Left kidney (tissue), 2 donors: Measurements from ENCODE around the gene ACVR2B. TPM values are rescaled to one million over a fixed set of nuclear protein-coding genes. Genes with fewer than 3 reads are reported as not detected.

Experiments used
- DNase-seq: peaks from one replicate; pipeline ENCODE4 v3.0.0-alpha.2; 2013
- polyA plus RNA-seq: library from polyadenylated mRNA; unstranded; fragments of 120-200 nt; gene quantifications from one replicate; pipeline ENCODE4 v1.2.1, GENCODE V29; 2013; ENCODE audit not compliant: insufficient read length

The ACVR2B gene
- polyA plus RNA-seq, 1 donor = 23.5 TPM

DNA sequence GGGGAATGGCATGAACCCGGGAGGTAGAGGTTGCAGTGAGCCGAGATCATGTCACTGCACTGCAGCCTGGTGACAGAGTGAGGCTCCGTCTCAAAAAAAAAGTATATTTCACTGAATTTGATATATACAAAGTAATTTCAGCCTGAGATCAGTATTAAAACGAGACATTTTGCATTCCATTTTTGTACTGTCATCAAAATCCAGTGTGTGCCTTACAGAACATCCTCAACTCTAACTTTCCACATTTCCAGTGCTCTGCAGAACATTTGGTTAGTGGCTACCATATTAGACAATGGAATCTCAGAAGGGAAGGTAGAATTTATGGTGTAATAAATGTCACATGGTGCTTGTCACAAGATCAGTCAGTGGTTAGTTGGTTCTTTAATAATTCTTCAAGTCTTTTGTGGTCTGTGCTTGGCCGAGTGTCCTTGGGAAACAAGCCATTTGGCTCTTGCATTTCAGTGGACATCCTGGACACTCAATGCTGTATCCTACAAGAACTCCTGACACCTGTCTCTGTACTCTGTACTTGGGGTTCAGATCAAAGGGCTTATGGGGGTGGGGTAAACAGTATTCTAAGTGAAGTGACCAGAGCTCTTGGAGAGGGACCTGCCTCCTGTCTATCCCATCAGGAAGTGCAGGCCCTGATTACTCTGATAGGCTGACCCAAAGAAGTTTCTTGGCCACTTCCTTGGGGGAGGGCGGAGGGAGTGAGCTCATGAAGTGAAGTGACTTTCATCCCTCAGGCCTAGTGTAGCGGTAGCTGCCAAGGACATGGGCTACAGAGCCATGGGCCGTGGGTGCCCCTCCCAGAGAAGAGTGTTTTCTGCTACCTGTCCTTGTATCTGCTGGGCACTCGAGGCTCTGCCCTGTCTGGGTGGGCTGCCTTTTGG lies 3.7 kb downstream of the ACVR2B start:
- no peak for DNase-seq

DNA sequence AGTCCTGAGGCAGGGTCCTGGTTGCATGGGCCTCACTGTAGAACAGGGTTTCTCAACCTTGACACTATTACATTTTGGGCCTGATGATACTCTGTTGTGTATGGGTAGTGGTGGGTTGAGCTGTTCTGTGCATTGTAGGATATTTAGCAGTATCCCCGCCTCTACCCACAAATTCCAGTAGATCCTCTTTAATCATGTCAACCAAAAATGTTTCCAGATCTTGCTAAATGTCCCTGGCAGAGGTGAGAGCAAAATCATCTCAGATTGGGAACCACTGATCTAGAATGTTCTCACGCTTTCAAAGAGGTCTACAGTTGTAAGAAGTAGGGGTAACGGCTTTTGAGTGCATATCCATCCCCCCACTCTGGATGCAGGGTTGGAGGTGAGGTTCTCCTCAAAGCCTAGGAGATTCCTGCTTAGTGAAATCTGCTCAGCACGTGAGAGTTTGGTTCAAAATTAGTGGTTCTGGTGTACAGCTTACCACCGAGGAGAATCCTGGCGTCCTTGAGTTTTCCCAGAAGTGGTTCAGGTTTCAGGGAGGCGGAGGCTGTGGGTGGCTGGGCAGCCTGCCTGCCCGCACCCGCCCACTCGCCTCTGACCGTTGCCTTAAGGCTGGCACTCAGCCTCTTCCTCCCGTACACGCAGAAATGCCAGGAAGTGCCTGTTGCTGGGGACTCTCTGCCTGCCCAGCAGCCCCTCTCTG lies 5.3 kb downstream of the ACVR2B start:
- peak; percentile 46 for DNase-seq

DNA sequence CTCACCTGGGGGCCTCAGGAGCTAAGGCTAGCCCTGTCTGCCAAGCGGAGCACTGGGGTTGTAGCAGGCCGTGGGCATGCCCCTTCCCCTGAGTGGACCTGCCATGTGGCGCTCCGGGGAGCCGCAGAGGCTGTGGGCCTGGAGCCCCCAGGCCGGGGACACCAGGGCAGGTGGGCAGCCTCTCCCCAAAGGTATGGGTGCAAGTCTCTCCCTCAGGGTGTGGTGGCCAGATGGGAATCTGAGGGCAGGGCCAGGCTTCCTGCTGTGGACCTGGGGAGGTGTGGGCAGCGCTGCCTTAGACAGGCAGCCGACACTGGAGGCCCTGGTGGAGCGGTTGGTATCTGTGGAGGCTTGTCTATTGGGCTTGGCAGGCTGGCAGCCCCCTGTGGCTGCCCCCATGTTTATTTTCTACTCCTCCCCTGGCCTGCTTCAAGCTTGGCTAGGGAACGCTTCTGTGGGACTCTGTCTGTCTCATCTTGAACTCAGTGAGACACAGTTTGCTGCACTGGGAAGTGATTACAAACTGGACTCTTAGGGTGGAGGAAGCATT lies 5.9 kb downstream of the ACVR2B start:
- DNase-seq = no peak

DNA sequence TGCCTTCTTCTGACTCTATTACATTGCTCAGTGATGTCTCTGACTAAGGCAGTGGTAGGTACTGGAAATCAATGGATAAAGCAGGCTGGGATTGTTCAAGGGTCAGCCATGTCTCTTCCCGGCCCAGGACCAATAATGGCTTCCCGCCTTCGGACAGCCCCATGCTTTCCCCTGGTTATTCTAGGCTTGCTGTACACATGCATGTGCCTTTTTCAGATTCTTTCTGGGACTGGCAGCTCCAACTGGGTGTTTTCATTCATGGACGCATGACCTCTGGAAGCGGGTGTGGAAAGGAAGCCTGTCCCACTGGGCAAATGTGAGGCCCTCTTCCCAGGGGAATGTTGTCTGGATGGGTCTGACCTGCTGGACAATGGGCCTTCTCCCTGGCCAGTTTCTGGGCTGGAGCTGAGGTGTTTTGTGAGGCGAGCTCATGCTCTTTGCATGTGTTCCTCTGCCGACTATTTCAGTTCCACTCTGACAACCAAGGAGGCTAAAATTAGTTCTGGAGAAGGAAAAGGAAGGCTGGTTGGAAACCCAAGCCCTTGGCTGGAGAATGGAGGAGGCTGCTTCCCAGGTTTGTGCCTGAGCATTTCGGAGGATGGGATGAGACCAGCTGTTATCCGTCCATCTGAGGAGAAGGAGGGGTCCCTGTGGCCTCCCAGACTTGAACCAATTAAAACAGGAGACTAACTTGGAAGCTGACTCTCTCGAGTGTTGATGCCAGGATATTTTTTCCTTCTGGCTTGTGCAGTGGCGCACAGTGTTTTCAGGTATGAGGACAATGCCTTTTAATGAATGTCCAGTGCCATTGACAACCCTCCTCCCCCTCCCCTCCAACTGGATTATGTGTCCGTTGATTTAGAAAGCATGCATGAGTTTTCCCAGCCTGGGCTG lies 6.9 kb downstream of the ACVR2B start:
- DNase-seq = peak; percentile 45

DNA sequence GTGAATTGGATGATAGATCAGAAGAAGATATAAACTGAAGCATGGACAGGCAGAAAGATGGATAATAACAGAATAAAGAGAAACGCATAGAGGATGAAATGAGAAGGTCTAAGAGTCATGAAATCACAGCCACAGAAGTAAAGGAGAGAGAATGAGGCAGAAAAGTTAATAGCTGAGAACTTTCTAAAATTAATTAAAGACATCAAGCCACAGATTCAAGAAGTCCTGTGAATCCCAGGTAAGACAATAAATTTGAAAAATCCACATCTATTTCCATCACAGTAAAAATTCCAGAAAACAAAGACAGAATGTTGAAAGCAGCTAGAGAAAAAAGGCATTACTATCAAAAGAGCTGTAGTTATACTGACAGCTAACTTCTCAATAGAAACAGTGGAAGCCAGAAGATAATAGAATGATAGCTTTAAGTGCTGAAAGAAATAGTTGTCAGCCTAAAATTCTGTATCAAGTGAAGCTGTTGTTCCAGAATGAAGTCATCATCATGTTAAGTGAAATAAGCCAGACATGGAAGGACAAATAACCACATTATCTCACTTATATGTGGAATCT lies 12.0 kb downstream of the ACVR2B start:
- no peak for DNase-seq

DNA sequence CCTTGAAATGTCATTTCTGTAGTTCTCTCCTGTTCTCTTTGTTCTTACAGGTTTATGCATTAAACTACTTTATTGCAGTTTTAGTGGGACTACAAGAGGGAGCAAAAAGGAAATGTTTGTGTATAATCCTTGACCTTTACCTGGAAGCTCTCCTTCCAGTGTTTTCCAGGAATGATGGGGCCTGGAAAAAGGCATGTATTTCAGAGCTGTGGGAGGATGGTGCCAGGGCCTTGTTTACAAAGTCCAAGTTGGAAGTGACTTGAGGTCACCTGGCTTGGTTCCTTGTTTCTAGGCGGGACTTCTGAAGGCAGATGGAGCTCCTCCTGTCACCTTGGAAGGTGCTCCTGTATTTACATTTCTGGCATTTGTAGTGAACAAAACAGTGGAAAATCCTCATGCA lies 15.1 kb downstream of the ACVR2B start:
- no peak for DNase-seq

DNA sequence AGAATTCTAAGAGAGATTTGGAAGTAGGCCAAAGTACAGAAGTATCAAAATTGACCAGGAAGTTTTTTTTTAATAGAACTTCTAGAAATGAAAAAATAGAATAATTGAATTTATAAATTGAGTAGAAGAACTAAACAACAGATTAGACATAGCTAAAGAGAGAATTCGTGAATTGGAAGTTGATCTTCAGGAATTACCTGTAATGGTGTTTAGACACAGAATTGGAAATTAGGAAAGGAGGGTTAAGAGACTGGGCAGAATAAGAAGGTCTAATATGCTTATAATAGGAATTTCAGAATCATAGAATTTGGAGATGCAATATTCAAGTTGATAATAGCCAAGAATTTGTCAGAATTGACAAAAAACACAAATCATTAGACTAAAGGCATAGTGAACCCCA lies 16.2 kb downstream of the ACVR2B start:
- no peak for DNase-seq

DNA sequence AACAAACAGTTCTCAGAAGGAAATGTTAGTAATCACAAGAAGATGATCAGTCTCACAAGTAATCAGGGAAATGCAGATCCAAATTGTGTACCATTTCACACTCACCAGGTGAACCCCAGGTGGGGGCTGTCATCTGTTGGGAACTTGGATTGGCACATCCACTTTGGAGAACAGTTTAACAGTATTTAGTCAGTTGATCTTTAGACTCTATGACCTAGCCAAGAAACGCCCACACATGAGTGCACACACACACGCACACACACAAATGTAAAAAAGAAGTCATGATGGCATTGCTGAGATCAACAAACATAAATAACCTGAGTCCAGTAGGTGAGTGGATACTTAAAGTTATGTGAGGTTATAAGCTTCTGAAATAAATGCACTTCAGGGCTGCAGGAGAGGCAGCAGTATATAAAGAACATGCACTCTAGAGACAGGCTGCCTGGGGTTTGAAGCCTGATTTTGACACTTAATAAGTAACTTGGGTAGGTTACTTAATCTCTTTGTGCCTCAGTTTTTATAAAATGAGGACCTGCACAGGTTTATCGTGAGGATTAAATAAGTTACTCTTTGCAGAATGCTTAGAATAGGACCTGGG lies 17.7 kb downstream of the ACVR2B start:
- no peak for DNase-seq

DNA sequence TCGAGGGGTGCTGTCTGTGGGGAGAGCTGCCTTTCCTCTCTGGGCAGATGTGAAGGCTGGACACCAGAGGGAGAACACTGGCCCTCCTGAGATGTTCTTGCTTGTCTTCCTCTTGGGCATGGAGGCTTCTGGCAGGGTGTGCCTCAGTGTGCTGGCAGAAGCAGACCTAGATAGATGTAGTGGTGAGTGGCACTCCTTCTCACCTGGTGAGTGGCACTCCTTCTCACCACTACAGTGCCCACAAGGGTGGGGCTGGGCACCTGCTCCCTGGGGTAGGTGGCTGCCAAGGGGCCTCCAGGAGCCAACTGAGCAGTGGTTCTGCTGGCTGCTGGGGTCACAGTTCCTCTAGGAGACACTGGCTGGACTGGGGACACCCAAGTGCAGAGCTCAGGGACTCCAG lies 18.7 kb downstream of the ACVR2B start:
- no peak for DNase-seq

DNA sequence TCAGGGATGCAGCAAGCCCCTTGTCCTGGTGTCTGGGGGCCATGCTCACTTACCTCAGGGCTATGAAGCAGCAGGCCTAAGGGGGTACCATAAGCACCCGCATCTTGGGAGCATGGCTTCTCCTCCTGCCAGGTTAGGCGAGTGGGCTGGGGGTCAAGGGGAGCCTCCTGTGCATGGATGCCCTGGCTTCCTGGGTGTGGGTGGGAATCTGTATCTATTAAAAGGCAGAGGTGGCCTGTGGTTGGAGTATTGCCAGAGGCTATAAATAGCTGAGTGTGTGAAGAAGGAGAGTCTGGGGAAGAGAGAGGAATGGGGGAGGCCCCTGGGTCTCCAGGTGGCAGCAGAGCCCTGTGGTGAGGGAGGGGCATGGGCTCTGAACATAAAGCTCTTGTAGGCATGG lies 19.5 kb downstream of the ACVR2B start:
- DNase-seq = no peak

DNA sequence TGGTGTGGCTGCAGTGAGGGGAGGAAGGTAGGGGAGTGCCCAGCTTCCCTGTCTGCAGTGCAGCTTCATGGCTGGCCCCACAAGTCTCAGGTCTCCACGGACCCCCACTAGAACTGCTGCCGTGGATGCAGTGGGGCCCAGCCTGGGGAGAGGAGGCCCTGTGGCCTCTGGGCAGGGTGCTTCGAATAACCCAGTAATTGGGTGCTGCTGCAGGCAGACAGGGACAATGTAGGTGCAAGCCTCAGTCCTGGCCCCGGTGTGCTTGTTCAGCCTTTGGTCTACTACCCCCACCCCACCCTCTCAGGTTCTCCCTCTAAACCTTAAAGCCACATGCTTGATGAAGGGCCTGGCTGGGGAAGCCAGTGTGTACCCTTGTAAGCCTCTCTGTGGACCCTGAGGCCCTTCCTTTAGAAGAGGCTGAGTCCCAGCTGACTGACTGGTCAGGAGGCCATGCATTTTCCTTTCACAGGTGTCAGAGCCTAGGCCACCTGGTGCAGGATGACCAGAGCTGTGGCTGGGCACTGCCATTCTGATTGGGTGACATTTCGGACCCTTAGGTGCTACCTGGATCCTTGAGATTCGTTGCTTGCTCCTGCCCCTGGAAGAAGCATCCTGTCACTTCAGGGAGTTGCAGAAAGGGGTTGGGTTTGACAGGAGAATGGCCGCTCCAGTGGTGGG lies 21.4 kb downstream of the ACVR2B start:
- no peak for DNase-seq

DNA sequence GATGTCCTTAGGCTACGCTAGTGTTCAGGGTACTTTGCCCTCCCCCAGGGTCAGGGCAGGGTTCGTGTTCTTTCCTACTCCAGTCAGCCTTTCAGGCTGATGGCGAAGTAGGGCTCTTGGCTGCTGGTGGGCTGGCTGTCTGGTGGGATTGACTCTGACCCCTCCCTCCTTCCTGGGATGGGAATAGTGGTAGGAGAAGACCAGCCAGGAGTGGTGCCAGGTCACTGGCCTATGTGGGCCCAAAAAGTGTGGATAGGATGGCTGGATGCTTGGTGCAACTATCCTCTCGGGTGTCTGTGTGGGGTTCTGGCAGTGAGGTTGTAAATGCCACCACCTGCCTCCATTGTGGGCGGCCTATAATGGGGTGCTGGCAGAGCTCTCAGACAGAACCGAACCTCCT lies 22.0 kb downstream of the ACVR2B start:
- no peak for DNase-seq

DNA sequence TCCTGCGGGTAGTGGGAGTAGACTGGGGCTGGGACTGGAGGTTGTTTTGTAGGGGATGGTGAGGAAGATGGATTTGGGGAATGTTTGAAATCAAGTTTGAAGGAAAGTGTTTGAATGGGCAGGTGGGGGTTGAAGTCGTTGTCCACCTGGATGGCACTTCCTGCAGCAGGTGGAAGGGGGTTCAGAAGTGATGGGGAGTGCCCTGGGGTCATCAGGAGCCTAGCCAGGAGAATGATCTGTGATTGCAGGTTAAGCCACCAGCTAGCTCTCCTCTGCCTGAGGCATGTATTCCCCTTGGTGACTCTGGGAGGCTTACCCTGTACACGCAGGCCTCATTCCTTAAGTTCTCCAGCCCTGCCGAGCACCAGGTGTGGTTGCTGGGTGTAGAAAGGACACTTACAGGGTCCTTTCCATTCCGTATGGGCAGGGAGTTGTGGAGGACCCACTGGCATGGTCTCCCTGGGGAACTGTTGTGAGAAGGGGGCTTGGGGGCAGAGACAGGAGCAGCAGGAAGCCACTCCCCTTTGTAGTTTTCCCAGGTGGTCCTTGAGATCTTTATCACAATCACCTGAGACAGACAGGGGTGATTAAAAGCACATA lies 22.6 kb downstream of the ACVR2B start:
- DNase-seq = no peak

DNA sequence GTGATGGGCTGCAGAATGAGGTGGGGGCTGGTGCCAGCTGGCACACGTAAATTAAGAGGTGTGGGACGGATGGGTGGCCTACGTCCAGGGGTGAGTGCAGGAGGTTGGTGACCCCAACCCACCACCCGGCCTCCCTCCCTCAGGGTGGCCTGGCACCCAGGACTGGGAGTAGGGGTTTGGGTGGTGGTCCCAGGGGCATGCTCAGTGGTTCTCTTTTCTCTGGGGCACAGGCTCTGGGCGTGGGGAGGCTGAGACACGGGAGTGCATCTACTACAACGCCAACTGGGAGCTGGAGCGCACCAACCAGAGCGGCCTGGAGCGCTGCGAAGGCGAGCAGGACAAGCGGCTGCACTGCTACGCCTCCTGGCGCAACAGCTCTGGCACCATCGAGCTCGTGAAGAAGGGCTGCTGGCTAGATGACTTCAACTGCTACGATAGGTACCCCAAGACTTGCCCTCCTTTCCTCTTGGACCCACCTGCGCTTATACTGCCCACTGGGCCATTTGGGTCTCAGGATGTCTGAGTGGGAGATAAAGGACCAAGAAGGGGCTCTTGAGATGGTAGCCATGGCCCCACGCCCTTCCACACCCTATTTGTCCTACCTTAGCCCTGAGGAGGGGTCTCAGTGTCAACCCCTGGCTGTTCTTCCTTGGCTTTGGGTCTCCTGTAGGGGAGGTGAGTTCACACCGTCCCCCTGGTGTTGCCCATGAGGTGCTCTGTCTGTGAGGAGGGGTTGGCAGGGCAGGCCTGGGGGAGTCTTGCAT lies 23.5 kb downstream of the ACVR2B start:
- no peak for DNase-seq

DNA sequence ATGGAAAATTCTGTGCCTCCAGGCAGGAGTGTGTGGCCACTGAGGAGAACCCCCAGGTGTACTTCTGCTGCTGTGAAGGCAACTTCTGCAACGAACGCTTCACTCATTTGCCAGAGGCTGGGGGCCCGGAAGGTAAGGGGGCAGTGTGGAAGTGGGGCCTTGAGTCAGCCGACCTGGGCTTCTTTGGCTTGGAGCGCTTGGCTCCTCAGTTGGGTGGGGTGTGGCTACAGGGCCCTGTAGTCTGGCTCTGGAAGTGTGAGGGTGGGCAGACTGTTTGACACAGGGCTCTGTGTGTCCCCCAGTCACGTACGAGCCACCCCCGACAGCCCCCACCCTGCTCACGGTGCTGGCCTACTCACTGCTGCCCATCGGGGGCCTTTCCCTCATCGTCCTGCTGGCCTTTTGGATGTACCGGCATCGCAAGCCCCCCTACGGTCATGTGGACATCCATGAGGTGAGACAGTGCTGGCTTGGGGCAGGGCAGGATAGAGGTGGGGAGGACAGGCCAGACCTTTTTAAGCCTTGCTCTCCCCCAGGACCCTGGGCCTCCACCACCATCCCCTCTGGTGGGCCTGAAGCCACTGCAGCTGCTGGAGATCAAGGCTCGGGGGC lies 24.3 kb downstream of the ACVR2B start:
- no peak for DNase-seq

DNA sequence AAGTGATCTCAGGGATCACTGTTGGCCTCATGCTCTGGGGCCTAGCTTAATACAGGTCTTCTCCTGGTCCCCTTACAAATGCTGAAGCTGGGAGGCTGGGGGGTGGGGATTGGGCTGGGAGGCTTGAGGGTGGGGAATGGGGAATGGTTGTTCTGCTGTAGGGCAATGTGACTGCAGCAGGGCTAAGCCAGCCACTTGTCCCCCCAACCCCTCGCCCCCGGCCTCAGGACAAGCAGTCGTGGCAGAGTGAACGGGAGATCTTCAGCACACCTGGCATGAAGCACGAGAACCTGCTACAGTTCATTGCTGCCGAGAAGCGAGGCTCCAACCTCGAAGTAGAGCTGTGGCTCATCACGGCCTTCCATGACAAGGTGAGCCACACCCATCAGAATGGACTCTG lies 25.2 kb downstream of the ACVR2B start:
- no peak for DNase-seq

DNA sequence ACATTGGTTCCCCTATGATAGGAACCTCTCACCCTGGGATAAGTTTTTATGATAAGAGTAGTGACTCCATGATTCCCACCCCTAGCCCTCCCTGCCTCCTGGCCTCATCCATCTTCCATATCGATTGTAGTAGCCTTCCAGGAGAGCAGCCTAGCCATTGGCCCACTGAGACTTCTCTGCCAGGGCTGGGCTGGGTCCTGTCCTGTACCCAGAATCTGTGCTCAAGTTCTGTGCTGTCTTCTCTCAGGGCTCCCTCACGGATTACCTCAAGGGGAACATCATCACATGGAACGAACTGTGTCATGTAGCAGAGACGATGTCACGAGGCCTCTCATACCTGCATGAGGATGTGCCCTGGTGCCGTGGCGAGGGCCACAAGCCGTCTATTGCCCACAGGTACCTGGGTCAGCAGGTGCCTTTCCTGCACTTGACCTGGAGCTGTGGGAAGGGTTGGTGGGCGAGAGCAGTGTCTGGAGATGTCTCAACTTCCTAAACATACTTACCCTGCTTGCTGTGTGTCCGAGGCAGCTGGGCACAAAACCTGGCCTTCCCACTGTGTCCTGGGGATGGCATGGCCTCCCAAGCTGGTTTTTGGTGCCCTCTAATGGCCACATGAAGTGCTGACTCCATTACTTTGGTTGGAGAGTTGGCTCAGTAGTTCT lies 25.9 kb downstream of the ACVR2B start:
- DNase-seq = peak; percentile 51

DNA sequence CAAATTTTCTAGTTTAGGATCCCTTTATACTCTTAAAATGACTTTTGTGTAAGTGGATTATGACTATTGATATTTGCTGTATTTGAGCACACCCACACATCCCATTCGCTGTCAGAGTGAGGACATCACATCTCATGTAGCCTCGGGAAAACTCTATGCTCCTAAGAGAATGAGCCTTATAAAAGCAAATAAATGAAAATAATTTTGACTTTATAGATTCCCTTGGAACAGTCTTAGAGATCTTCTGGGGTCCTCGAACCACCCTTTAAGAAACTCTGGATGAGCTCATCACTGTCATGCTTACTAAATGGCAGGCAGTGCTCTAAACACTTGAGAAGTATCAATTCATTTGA lies 26.4 kb downstream of the ACVR2B start:
- no peak for DNase-seq

DNA sequence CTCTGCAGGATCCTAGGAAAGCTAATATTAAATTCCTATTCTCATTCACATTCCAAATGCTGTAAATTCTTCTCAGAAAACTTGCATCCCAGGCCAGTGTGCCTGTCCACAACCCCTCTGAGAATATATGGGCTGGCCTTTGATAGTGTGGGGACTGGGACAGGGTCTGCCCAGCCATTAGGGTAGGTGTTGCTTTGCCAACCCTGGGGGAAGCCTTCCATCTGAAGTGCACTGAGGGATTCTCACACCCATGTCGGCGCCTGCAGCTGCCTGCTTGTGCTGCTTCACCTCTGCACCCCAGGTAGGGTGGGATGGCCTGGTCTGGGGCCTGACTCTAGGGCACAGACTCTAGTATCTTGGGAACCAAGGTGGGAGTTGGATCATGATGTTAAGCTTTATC lies 27.2 kb downstream of the ACVR2B start:
- no peak for DNase-seq
